Fibroblast of mammary gland (primary cell): ENCODE data around the gene KCNAB1.

Experiments used
- DNase-seq: peaks from one replicate; pipeline ENCODE4 v3.0.0-alpha.2; 2010; ENCODE audit warnings: low read depth
- H3K4me3 ChIP-seq: 2 replicates; pipeline ENCODE4 v1.5.1; 2011; ENCODE audit warnings: low read depth, mild to moderate bottlenecking, low read length, moderate library complexity; ENCODE audit not compliant: control insufficient read depth
- CTCF ChIP-seq: conservative IDR thresholded peaks from 2 replicates; pipeline ENCODE4 v1.5.1; 2011; ENCODE audit warnings: low read depth, low read length, inconsistent platforms; ENCODE audit not compliant: control insufficient read depth, insufficient read depth

KCNAB1 gene

GRCh38 chr3:156459434-156459833 lies 339.1 kb downstream of the KCNAB1 start:
- no peak for TF ChIP-seq CTCF
- no peak overlapping the region for H3K4me3 ChIP-seq
- no peak for DNase-seq

- no peak for TF ChIP-seq CTCF
- H3K4me3 ChIP-seq: no peak overlapping the region
- no peak for DNase-seq
Observed at GRCh38 chr3:156460206-156460611, 339.8 kb downstream of the KCNAB1 start.

GRCh38 chr3:156461889-156462288 lies 341.5 kb downstream of the KCNAB1 start:
- TF ChIP-seq CTCF: no peak
- no peak for DNase-seq
- H3K4me3 ChIP-seq: no peak overlapping the region

GRCh38 chr3:156463123-156463522 lies 342.7 kb downstream of the KCNAB1 start:
- no peak for TF ChIP-seq CTCF
- H3K4me3 ChIP-seq: no peak overlapping the region
- no peak for DNase-seq

- TF ChIP-seq CTCF: no peak
- H3K4me3 ChIP-seq: no peak overlapping the region
- no peak for DNase-seq
Observed at GRCh38 chr3:156465194-156465593, 344.8 kb downstream of the KCNAB1 start.

- TF ChIP-seq CTCF: no peak
- no peak overlapping the region for H3K4me3 ChIP-seq
- no peak for DNase-seq
Observed at GRCh38 chr3:156469456-156469855, 349.1 kb downstream of the KCNAB1 start.

GRCh38 chr3:156471431-156471830 lies 351.1 kb downstream of the KCNAB1 start:
- no peak for DNase-seq
- no peak overlapping the region for H3K4me3 ChIP-seq
- TF ChIP-seq CTCF: no peak
